ENCODE results near the gene CAP2. TPM values are rescaled to one million over a fixed set of nuclear protein-coding genes. Genes with fewer than 3 reads are reported as not detected.

The CAP2 gene
- total and polyA plus RNA-seq, 2 experiments from 2014 or later, result 6.7 to 9.1 TPM

DNA sequence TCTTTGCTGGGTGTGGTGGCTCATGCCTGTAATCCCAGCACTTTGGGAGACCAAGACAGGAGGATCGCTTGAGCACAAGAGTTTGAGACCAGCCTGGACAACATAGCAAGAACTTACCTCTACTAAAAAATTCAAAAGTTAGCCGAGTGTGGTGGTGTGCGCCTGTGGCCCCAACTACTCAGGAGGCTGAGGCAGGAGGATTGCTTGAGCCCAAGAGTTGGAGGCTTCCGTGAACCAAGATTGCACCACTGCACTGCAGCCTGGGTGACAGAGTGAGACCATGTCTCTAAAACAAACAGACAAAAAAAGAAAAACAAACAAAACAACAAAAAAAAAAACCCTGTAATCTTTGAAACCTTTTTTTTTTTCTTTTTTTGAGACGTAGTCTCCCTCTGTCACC lies 67.5 kb downstream of the CAP2 start:
- H3K36me3 Mint-ChIP-seq (ENCODE audit: low read depth), result peaks cover 4% of the 10 kb centered on the region; the same call in 1 of the 3 replicates
- no peak for ATAC-seq

More for the DNA sequence above, 67.5 kb downstream of the CAP2 start:
- Histone ChIP-seq H3K4me1 (ENCODE audit: insufficient read depth) (no peaks in the 10 kb centered on the region), H3K79me2 (replicated peaks; ENCODE audit: insufficient read depth) (no peaks in the 10 kb centered on the region), H3F3A (replicated peaks; ENCODE audit: low read depth) (no peaks in the 10 kb centered on the region), H3K36me3 (ENCODE audit: insufficient read depth) (no peaks in the 10 kb centered on the region), H2AFZ (no peak overlapping the region), H3K4me2 (no peak overlapping the region), H3K4me3 (no peak overlapping the region), H3K27me3 (ENCODE audit: insufficient read depth) (no peaks in the 10 kb centered on the region), H4K20me1 (replicated peaks; ENCODE audit: insufficient read depth) (no peaks in the 10 kb centered on the region), H3K9me2 (ENCODE audit: insufficient read depth) (no peaks in the 10 kb centered on the region), H3K27ac (ENCODE audit: low read depth) (no peak overlapping the region)
- no peaks in the 10 kb centered on the region for H3K9me3 Mint-ChIP-seq
- H3K4me3 Mint-ChIP-seq, result no peak overlapping the region
- H3K27me3 Mint-ChIP-seq (ENCODE audit: insufficient read depth, low read depth, poor library complexity), result no peaks in the 10 kb centered on the region
- no peaks in the 10 kb centered on the region for H3K4me1 Mint-ChIP-seq
- DNase-seq (ENCODE audit: low spot score), result no peak
- no peak overlapping the region for H3K27ac Mint-ChIP-seq
- TF ChIP-seq ZNF114 (CRISPR knock-in tag; IDR thresholded peaks at IDR 0.05) (no peak), JUNB (IDR thresholded peaks at IDR 0.05; ENCODE audit: unreplicated experiment) (no peak), EZH2 (IDR thresholded peaks at IDR 0.05; ENCODE audit: low read depth, unreplicated experiment) (no peak), ZNF331 (CRISPR knock-in tag; IDR thresholded peaks at IDR 0.05; ENCODE audit: low read depth) (no peak), CREB1 (CRISPR knock-in tag; IDR thresholded peaks at IDR 0.05; ENCODE audit: low read depth) (no peak)
- TF ChIP-seq, protein P1, sequence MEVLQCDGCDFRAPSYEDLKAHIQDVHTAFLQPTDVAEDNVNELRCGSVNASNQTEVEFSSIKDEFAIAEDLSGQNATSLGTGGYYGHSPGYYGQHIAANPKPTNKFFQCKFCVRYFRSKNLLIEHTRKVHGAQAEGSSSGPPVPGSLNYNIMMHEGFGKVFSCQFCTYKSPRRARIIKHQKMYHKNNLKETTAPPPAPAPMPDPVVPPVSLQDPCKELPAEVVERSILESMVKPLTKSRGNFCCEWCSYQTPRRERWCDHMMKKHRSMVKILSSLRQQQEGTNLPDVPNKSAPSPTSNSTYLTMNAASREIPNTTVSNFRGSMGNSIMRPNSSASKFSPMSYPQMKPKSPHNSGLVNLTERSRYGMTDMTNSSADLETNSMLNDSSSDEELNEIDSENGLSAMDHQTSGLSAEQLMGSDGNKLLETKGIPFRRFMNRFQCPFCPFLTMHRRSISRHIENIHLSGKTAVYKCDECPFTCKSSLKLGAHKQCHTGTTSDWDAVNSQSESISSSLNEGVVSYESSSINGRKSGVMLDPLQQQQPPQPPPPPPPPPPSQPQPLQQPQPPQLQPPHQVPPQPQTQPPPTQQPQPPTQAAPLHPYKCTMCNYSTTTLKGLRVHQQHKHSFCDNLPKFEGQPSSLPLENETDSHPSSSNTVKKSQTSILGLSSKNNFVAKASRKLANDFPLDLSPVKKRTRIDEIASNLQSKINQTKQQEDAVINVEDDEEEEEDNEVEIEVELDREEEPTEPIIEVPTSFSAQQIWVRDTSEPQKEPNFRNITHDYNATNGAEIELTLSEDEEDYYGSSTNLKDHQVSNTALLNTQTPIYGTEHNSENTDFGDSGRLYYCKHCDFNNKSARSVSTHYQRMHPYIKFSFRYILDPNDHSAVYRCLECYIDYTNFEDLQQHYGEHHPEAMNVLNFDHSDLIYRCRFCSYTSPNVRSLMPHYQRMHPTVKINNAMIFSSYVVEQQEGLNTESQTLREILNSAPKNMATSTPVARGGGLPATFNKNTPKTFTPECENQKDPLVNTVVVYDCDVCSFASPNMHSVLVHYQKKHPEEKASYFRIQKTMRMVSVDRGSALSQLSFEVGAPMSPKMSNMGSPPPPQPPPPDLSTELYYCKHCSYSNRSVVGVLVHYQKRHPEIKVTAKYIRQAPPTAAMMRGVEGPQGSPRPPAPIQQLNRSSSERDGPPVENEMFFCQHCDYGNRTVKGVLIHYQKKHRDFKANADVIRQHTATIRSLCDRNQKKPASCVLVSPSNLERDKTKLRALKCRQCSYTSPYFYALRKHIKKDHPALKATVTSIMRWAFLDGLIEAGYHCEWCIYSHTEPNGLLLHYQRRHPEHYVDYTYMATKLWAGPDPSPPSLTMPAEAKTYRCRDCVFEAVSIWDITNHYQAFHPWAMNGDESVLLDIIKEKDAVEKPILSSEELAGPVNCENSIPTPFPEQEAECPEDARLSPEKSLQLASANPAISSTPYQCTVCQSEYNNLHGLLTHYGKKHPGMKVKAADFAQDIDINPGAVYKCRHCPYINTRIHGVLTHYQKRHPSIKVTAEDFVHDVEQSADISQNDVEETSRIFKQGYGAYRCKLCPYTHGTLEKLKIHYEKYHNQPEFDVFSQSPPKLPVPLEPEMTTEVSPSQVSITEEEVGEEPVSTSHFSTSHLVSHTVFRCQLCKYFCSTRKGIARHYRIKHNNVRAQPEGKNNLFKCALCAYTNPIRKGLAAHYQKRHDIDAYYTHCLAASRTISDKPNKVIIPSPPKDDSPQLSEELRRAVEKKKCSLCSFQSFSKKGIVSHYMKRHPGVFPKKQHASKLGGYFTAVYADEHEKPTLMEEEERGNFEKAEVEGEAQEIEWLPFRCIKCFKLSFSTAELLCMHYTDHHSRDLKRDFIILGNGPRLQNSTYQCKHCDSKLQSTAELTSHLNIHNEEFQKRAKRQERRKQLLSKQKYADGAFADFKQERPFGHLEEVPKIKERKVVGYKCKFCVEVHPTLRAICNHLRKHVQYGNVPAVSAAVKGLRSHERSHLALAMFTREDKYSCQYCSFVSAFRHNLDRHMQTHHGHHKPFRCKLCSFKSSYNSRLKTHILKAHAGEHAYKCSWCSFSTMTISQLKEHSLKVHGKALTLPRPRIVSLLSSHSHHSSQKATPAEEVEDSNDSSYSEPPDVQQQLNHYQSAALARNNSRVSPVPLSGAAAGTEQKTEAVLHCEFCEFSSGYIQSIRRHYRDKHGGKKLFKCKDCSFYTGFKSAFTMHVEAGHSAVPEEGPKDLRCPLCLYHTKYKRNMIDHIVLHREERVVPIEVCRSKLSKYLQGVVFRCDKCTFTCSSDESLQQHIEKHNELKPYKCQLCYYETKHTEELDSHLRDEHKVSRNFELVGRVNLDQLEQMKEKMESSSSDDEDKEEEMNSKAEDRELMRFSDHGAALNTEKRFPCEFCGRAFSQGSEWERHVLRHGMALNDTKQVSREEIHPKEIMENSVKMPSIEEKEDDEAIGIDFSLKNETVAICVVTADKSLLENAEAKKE (CRISPR knock-in tag; IDR thresholded peaks at IDR 0.05), result no peak
- TF ChIP-seq, protein P2, sequence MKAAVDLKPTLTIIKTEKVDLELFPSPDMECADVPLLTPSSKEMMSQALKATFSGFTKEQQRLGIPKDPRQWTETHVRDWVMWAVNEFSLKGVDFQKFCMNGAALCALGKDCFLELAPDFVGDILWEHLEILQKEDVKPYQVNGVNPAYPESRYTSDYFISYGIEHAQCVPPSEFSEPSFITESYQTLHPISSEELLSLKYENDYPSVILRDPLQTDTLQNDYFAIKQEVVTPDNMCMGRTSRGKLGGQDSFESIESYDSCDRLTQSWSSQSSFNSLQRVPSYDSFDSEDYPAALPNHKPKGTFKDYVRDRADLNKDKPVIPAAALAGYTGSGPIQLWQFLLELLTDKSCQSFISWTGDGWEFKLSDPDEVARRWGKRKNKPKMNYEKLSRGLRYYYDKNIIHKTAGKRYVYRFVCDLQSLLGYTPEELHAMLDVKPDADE (IDR thresholded peaks at IDR 0.05), result no peak

Measured in GM23338 (cell line).